ENCODE results near the gene WDR37. TPM values are rescaled to one million over a fixed set of nuclear protein-coding genes. Genes with fewer than 3 reads are reported as not detected.

The WDR37 gene
- total and polyA plus RNA-seq, 9 of the 15 experiments (the other 6 are each of a cell fraction or from before 2014, with no cell fraction given): 2.3 to 11.6 (median 6.7) TPM

DNA sequence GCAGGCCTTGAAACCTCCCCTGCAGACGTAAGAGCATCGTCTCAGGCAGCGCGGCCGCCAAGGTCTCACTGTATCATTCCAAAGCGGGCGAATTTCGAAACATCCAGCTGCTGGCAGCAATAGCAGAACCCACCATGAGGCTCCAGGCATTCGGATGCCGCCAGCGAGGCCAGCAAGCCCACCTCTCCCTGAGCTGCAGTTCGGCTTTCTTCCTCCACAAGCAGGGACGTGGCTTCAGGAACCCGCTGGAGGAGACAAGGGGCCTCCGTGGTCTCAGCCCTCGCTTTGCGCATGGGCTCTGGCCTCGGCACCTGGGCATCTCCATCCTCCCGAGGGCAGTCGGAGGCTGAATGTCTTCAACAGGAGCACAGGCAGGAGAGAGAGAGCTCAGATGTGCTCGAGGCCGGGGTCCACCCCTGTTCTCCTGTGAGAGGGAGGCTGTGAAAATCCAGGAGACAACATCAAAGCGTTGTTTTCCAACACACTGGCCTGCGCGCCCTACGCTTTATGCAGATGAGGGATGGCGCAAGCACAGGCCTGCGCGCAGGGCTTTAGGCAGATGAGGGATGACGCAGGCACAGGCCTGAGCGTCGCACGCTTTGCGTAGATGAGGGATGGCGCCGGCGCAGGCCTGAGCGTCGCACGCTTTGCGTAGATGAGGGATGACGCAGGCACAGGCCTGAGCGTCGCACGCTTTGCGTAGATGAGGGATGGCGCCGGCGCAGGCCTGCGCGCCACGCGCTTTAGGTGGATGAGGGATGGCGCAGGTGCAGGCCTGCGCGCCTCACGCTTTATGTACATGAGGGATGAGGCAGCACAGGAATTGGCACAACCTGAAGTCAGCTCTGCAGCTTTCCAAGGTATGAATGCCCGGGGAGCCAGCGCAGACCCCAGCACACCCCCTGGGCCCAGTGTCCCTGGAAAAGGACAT lies 103.2 kb downstream of the WDR37 start (continued):
- TF ChIP-seq TFAP4 (CRISPR knock-in tag; IDR thresholded peaks at IDR 0.05; ENCODE audit: borderline replicate concordance) (peak; percentile 79), POLR2A (conservative IDR thresholded peaks at IDR 0.05) (peak; percentile 78), NKRF (IDR thresholded peaks at IDR 0.05; ENCODE audit: borderline replicate concordance) (0 out of 2 replicates have a peak, but pooled peaks have one; percentile 9), SIX5 (IDR thresholded peaks at IDR 0.05; ENCODE audit: borderline replicate concordance in 1 of 2, insufficient read depth in 1 of 2, low read depth in 1 of 2, low read length in 2 of 2) (peak in 1 of 2 experiments; percentile 25; a peak in 2 of 4 replicates), ZNF77 (CRISPR knock-in tag; IDR thresholded peaks at IDR 0.05) (no peak), THRAP3 (IDR thresholded peaks at IDR 0.05; ENCODE audit: borderline replicate concordance) (no peak), GABPB1 (CRISPR knock-in tag; IDR thresholded peaks at IDR 0.05) (peak; percentile 40; the same call in 1 of the 2 replicates), MTA1 (IDR thresholded peaks at IDR 0.05; ENCODE audit: borderline replicate concordance) (peak; percentile 96), LARP7 (IDR thresholded peaks at IDR 0.05) (no peak), JUND (IDR thresholded peaks at IDR 0.05; ENCODE audit: borderline replicate concordance, low read depth, low read length) (peak; percentile 73), JUND (tag; IDR thresholded peaks at IDR 0.05; ENCODE audit: borderline replicate concordance, low read depth, low read length) (peak; percentile 78; the same call in 2 of the 3 replicates), ZBTB17 (CRISPR knock-in tag; IDR thresholded peaks at IDR 0.05) (peak; percentile 80), RBM39 (optimal IDR thresholded peaks at IDR 0.05; ENCODE audit: low read depth, low read length) (no peak), ZNF79 (CRISPR knock-in tag; IDR thresholded peaks at IDR 0.05; ENCODE audit: low read depth) (no peak), ZNF324 (CRISPR knock-in tag; IDR thresholded peaks at IDR 0.05) (no peak)
- TF ChIP-seq, protein P1, sequence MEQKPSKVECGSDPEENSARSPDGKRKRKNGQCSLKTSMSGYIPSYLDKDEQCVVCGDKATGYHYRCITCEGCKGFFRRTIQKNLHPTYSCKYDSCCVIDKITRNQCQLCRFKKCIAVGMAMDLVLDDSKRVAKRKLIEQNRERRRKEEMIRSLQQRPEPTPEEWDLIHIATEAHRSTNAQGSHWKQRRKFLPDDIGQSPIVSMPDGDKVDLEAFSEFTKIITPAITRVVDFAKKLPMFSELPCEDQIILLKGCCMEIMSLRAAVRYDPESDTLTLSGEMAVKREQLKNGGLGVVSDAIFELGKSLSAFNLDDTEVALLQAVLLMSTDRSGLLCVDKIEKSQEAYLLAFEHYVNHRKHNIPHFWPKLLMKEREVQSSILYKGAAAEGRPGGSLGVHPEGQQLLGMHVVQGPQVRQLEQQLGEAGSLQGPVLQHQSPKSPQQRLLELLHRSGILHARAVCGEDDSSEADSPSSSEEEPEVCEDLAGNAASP (IDR thresholded peaks at IDR 0.05): no peak
- TF ChIP-seq, protein P2, sequence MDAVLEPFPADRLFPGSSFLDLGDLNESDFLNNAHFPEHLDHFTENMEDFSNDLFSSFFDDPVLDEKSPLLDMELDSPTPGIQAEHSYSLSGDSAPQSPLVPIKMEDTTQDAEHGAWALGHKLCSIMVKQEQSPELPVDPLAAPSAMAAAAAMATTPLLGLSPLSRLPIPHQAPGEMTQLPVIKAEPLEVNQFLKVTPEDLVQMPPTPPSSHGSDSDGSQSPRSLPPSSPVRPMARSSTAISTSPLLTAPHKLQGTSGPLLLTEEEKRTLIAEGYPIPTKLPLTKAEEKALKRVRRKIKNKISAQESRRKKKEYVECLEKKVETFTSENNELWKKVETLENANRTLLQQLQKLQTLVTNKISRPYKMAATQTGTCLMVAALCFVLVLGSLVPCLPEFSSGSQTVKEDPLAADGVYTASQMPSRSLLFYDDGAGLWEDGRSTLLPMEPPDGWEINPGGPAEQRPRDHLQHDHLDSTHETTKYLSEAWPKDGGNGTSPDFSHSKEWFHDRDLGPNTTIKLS (IDR thresholded peaks at IDR 0.05; ENCODE audit: borderline replicate concordance, low read depth): peak; percentile 42; the same call in 1 of the 2 replicates
- TF ChIP-seq, protein P3, sequence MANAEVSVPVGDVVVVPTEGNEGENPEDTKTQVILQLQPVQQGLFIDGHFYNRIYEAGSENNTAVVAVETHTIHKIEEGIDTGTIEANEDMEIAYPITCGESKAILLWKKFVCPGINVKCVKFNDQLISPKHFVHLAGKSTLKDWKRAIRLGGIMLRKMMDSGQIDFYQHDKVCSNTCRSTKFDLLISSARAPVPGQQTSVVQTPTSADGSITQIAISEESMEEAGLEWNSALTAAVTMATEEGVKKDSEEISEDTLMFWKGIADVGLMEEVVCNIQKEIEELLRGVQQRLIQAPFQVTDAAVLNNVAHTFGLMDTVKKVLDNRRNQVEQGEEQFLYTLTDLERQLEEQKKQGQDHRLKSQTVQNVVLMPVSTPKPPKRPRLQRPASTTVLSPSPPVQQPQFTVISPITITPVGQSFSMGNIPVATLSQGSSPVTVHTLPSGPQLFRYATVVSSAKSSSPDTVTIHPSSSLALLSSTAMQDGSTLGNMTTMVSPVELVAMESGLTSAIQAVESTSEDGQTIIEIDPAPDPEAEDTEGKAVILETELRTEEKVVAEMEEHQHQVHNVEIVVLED (CRISPR knock-in tag; IDR thresholded peaks at IDR 0.05): peak; percentile 89

Data from K562 (cell line).